K562 (cell line): ENCODE data around the gene DUSP5. TPM values are rescaled to one million over a fixed set of nuclear protein-coding genes. Genes with fewer than 3 reads are reported as not detected.

Experiments used
- ATAC-seq: fragments of 200-7000 bp; cut with Tn5 transposase; 3 replicates; pipeline ENCODE4 v1.9.1; 2020; ENCODE audit warnings: moderate library complexity
- BruUV-seq: library from RNA; stranded (reverse); fragments of 400-500 nt; replicated peaks from 2 replicates; lab custom pipeline; 2021; lab: Mats Ljungman, UMichigan
- CTCF ChIA-PET: fragments of 300-600 bp; formaldehyde crosslinking; extraction: SDS; loops from one replicate; lab custom pipeline; 2021; ENCODE audit warnings: low intra/inter-chr PET ratio; lab: Yijun Ruan, JAX
- POLR2A ChIA-PET: fragments of 300-600, 350-650 bp; sonication (Branson Sonifier 250); formaldehyde crosslinking; extraction: SDS; loops from one replicate; lab custom pipeline; 2021; ENCODE audit warnings: antibody characterized with exemption, inconsistent platforms; lab: Yijun Ruan, JAX
- DNase-seq, 4 experiments: peaks; one replicate each; pipeline versions ENCODE4 v3.0.0 to v3.0.0-alpha.2; 2011 to 2018; ENCODE audit warnings: low spot score in 3 of 4, mixed read lengths in 3 of 4; ENCODE audit errors: extremely low read depth in 1 of 4
- FAIRE-seq: peaks from 2 replicates; lab custom pipeline; 2011; peaks lifted over from hg19 to GRCh38; lab: Jason Lieb, UNC
- H2AFZ ChIP-seq: 2 replicates; pipeline ENCODE4 v1.6.0; 2011; ENCODE audit warnings: low read depth, low read length, control low read depth, inconsistent platforms
- H3K27ac ChIP-seq: fragments of 200-600 bp; 3 replicates; pipeline ENCODE4 v1.8.0; 2011; ENCODE audit warnings: low read depth, mild to moderate bottlenecking, control low read depth, inconsistent platforms, low read length, moderate library complexity, mixed read lengths; ENCODE audit errors: extremely low read depth
- H3K27me3 ChIP-seq, 2 experiments: fragments of 300-600 bp in 1 of 2; 2 replicates in 1 of 2; 3 replicates in 1 of 2; pipeline versions ENCODE4 v1.6.0 to v1.8.0; 2011; ENCODE audit warnings: inconsistent platforms in 2 of 2, low read length in 2 of 2, mild to moderate bottlenecking in 1 of 2, mixed read lengths in 1 of 2, moderate library complexity in 1 of 2; ENCODE audit not compliant: control insufficient read depth in 2 of 2, insufficient read depth in 2 of 2
- H3K36me3 ChIP-seq: fragments of 300-600 bp; 3 replicates; pipeline ENCODE4 v1.8.0; 2011; ENCODE audit warnings: mild to moderate bottlenecking, low read length, inconsistent platforms; ENCODE audit not compliant: control insufficient read depth, insufficient read depth
- H3K4me1 ChIP-seq, 2 experiments: fragments of 200-600 bp in 1 of 2; replicated peaks in 1 of 2; 2 replicates in 1 of 2; 3 replicates in 1 of 2; pipeline versions ENCODE4 v1.5.1 to v1.8.0; 2011; ENCODE audit warnings: inconsistent platforms in 2 of 2, low read length in 2 of 2, mild to moderate bottlenecking in 1 of 2, mixed read lengths in 1 of 2, moderate library complexity in 1 of 2; ENCODE audit not compliant: control insufficient read depth in 2 of 2, insufficient read depth in 2 of 2
- H3K4me2 ChIP-seq: 2 replicates; pipeline ENCODE4 v1.6.1; 2011; ENCODE audit warnings: low read length, control low read depth, inconsistent platforms, mixed read lengths; ENCODE audit not compliant: insufficient read depth
- H3K4me3 ChIP-seq: fragments of 200-600 bp; sonication (generic), shearing (Covaris generic); 2 replicates; pipeline ENCODE4 v1.5.1; 2016; ENCODE audit warnings: control low read depth, inconsistent platforms
- H3K79me2 ChIP-seq: fragments of 200-600 bp; 3 replicates; pipeline ENCODE4 v1.8.0; 2011; ENCODE audit warnings: low read length, inconsistent platforms; ENCODE audit not compliant: control insufficient read depth, insufficient read depth
- H3K9ac ChIP-seq, 2 experiments: 2 replicates each; pipeline versions ENCODE4 v1.6.0 to v1.6.1; 2011; ENCODE audit warnings: low read depth in 2 of 2, low read length in 2 of 2, control low read depth in 1 of 2, inconsistent platforms in 1 of 2, mild to moderate bottlenecking in 1 of 2, mixed read lengths in 1 of 2; ENCODE audit not compliant: insufficient read depth in 1 of 2
- H3K9me1 ChIP-seq: one replicate; pipeline ENCODE4 v1.6.0; 2011; ENCODE audit warnings: inconsistent platforms, mild to moderate bottlenecking, low read length, moderate library complexity; ENCODE audit not compliant: control insufficient read depth, insufficient read depth
- H3K9me3 ChIP-seq: replicated peaks from 2 replicates; pipeline ENCODE4 v1.5.1; 2011; ENCODE audit warnings: low read depth, low read length, inconsistent platforms; ENCODE audit not compliant: control insufficient read depth, insufficient read depth
- H4K20me1 ChIP-seq: replicated peaks from 2 replicates; pipeline ENCODE4 v1.6.1; 2011; ENCODE audit warnings: low read length, inconsistent platforms, mixed read lengths; ENCODE audit not compliant: control insufficient read depth, insufficient read depth
- BCLAF1 ChIP-seq, 2 experiments: fragments of 450-650 bp in 1 of 2; IDR thresholded peaks; 2 replicates each; pipeline ENCODE4 v1.6.1; 2011 to 2017; ENCODE audit warnings: low read depth in 2 of 2, antibody characterized with exemption in 1 of 2, borderline replicate concordance in 1 of 2, low read length in 1 of 2, mild to moderate bottlenecking in 1 of 2, mixed read lengths in 1 of 2; ENCODE audit not compliant: control insufficient read depth in 1 of 2
- COPS2 ChIP-seq: fragments of 450-650 bp; conservative IDR thresholded peaks from 2 replicates; pipeline ENCODE4 v1.6.1; 2016; ENCODE audit warnings: mild to moderate bottlenecking, moderate library complexity
- ERF ChIP-seq: fragments of 450-650 bp; formaldehyde crosslinking; IDR thresholded peaks from 2 replicates; pipeline ENCODE4 v1.4.0; 2020; ENCODE audit warnings: mild to moderate bottlenecking, mixed read lengths
- ESRRA ChIP-seq: fragments of 450-650 bp; IDR thresholded peaks from 2 replicates; pipeline ENCODE4 v1.6.1; 2014; ENCODE audit warnings: low read depth, mild to moderate bottlenecking, moderate library complexity, borderline replicate concordance
- KDM2B ChIP-seq: fragments of 250-450 bp; sonication (Bioruptor Pico); IDR thresholded peaks from 2 replicates; pipeline ENCODE4 v1.8.0; 2021; ENCODE audit warnings: mild to moderate bottlenecking, moderate library complexity
- MCM5 ChIP-seq: fragments of 450-650 bp; IDR thresholded peaks from 2 replicates; pipeline ENCODE4 v1.6.1; 2016; ENCODE audit warnings: low read depth
- MYC ChIP-seq, 2 experiments: fragments of 250-450 bp in 1 of 2; sonication (Bioruptor Pico) in 1 of 2; IDR thresholded peaks; 2 replicates each; pipeline versions ENCODE4 v1.5.1 to v1.6.1; 2012 to 2021; ENCODE audit warnings: low read depth in 2 of 2, borderline replicate concordance in 1 of 2, improper control_type of control experiment in 1 of 2, low read length in 1 of 2, mild to moderate bottlenecking in 1 of 2, moderate library complexity in 1 of 2
- PKNOX1 ChIP-seq: fragments of 450-650 bp; IDR thresholded peaks from 2 replicates; pipeline ENCODE4 v1.6.1; 2016
- SMARCC2 ChIP-seq: fragments of 450-650 bp; IDR thresholded peaks from 2 replicates; pipeline ENCODE4 v1.6.1; 2017; ENCODE audit warnings: antibody characterized with exemption, moderate library complexity, mild to moderate bottlenecking, low read depth
- TRIM24 ChIP-seq, 2 experiments: fragments of 450-650 bp; IDR thresholded peaks; 2 replicates each; pipeline ENCODE4 v1.6.1; 2016
- ZNF124 ChIP-seq: sonication (generic); formaldehyde crosslinking; IDR thresholded peaks from 2 replicates; pipeline ENCODE4 v1.8.1; 2022; ENCODE audit warnings: missing genetic modification reagents
- ZNF778 ChIP-seq: fragments of 450-650 bp; formaldehyde crosslinking; IDR thresholded peaks from 2 replicates; pipeline ENCODE4 v1.4.0; 2020; ENCODE audit warnings: mild to moderate bottlenecking, moderate library complexity
- WGBS: fragments of 100-300 bp; shearing (Covaris generic); methylation state at CpG from one replicate; pipeline ENCODE4 v1.1.6; 2016; ENCODE audit warnings: low coverage, mixed read lengths; ENCODE audit not compliant: insufficient coverage; ENCODE audit errors: missing lambda C conversion rate; 5-methylcytosine and 5-hydroxymethylcytosine counted together
- in situ Hi-C: fragments of 300-500 bp; cut with MboI; formaldehyde crosslinking; loops from 4 replicates; pipeline ENCODE4 v1.15.0; 2018; ENCODE audit warnings: inconsistent platforms, mixed read lengths
- intact Hi-C: fragments of 100-400 bp; cut with micrococcal nuclease; formaldehyde crosslinking; loops from 2 replicates; pipeline ENCODE4 v1.14.2; 2022
- polyA plus RNA-seq, 8 experiments: library from polyadenylated mRNA; depleted of rRNA in 4 of 8; stranded (reverse) in 5 of 8; unstranded in 3 of 8; fragments of >200 nt; fragmentation: Nextera tagmentation in 2 of 8; fragmentation: Illumina TruSeq in 1 of 8; extraction: Ambion mirVana in 2 of 8; extraction: Trizol in 1 of 8; gene quantifications; 2 replicates each; pipeline versions ENCODE4 v1.2.1 to v1.2.3, GENCODE V29; 2011 to 2014; ENCODE audit warnings: inconsistent platforms in 1 of 8, missing spikeins in 1 of 8
- total RNA-seq, 7 experiments: library from RNA; depleted of rRNA in 6 of 7; stranded (reverse); fragments of >200 nt in 6 of 7; fragmentation: Illumina TruSeq in 2 of 7; extraction: Trizol in 2 of 7; gene quantifications; 2 replicates each; pipeline versions ENCODE4 v1.2.1 to v1.2.3, GENCODE V29; 2011 to 2021; ENCODE audit warnings: low replicate concordance in 1 of 7
- TF ChIP-seq, protein P1 (sequence below): fragments of 200-800 bp; sonication (Bioruptor generic); IDR thresholded peaks from 2 replicates; pipeline ENCODE4 v1.6.1; 2017; ENCODE audit warnings: missing genetic modification characterization, missing compliant biosample characterization
- TF ChIP-seq, protein P2 (sequence below): fragments of 450-650 bp; conservative IDR thresholded peaks from 2 replicates; pipeline ENCODE4 v1.6.1; 2016; ENCODE audit warnings: missing genetic modification characterization, low read depth, mild to moderate bottlenecking, control low read depth, missing compliant biosample characterization

The DUSP5 gene
- total and polyA plus RNA-seq, 9 of the 15 experiments (the other 6 are each of a cell fraction or from before 2014, with no cell fraction given) = 0.49 to 3.4 (median 2.0) TPM

DNA sequence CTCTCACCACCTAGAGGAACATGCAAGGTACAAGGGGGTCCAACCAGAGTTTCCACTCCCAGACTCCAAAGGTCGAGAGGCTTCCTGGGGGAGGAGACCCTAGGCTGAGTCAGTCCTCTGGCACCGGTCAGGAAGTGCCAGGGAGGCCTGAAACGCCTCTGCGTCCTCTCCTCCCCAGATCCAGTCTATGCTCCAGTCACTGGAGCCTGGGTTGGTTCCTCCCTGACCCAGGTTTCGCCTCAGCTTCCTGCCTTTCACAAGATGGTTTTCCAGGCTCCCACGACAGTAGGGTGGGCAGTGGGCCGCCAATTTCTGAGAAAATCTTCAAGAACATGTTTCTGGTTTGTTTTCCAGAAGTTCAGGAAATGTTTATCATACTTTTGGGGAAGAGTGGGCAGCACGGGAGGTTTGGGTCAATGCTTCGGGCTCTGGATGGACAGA, 30.0 kb downstream of the DUSP5 start:
- no peaks in the 10 kb centered on the region for H3K9me1 ChIP-seq
- no peak overlapping the region for H3K27ac ChIP-seq
- no peaks in the 10 kb centered on the region for H3K36me3 ChIP-seq
- H3K9me3 ChIP-seq = no peaks in the 10 kb centered on the region
- no peak overlapping the region for H3K4me2 ChIP-seq
- no peak overlapping the region for H3K4me3 ChIP-seq
- WGBS = 23% methylated on average over 6 of the region's 9 CpGs
- H3K4me1 ChIP-seq = peaks cover 0 to 6% of the 10 kb centered on the region in 2 experiments; a peak in 3 of 5 replicates
- FAIRE-seq (no peak), DNase-seq (no peak), ATAC-seq (no peak)
- no peak for TF ChIP-seq ZNF124 (CRISPR knock-in tag)
- no peak for TF ChIP-seq MYC (IDR thresholded peaks at IDR 0.05; ENCODE audit: low read depth, low read length)
- no peak for TF ChIP-seq MYC (CRISPR knock-in tag; IDR thresholded peaks at IDR 0.05; ENCODE audit: borderline replicate concordance, low read depth)
- TF ChIP-seq, protein P1, sequence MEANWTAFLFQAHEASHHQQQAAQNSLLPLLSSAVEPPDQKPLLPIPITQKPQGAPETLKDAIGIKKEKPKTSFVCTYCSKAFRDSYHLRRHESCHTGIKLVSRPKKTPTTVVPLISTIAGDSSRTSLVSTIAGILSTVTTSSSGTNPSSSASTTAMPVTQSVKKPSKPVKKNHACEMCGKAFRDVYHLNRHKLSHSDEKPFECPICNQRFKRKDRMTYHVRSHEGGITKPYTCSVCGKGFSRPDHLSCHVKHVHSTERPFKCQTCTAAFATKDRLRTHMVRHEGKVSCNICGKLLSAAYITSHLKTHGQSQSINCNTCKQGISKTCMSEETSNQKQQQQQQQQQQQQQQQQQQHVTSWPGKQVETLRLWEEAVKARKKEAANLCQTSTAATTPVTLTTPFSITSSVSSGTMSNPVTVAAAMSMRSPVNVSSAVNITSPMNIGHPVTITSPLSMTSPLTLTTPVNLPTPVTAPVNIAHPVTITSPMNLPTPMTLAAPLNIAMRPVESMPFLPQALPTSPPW (CRISPR knock-in tag) = no peak
- no peak for TF ChIP-seq KDM2B (CRISPR knock-in tag)
- TF ChIP-seq ZNF778 (CRISPR knock-in tag) = no peak
- no peak for TF ChIP-seq SMARCC2
- TF ChIP-seq PKNOX1 = no peak
- no peak for TF ChIP-seq ERF (CRISPR knock-in tag)
- no peak for TF ChIP-seq TRIM24 (IDR thresholded peaks at IDR 0.05)
- TF ChIP-seq, protein P2, sequence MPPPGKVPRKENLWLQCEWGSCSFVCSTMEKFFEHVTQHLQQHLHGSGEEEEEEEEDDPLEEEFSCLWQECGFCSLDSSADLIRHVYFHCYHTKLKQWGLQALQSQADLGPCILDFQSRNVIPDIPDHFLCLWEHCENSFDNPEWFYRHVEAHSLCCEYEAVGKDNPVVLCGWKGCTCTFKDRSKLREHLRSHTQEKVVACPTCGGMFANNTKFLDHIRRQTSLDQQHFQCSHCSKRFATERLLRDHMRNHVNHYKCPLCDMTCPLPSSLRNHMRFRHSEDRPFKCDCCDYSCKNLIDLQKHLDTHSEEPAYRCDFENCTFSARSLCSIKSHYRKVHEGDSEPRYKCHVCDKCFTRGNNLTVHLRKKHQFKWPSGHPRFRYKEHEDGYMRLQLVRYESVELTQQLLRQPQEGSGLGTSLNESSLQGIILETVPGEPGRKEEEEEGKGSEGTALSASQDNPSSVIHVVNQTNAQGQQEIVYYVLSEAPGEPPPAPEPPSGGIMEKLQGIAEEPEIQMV = no peak
- TF ChIP-seq MCM5 = no peak
- no peak for TF ChIP-seq COPS2
- TF ChIP-seq ESRRA = no peak
- TF ChIP-seq BCLAF1 (IDR thresholded peaks at IDR 0.05; ENCODE audit: borderline replicate concordance in 1 of 2, control insufficient read depth in 1 of 2, low read depth in 2 of 2, low read length in 1 of 2) = no peak
- BruUV-seq = no TSS peak
- H3K9ac ChIP-seq = 0 out of 4 replicates have a peak overlapping the region, but pooled peaks of 1 of the 2 experiments have one; percentile 36
- peaks cover 0 to 4% of the 10 kb centered on the region in 2 experiments; a peak in 2 of 5 replicates for H3K27me3 ChIP-seq
- H4K20me1 ChIP-seq = no peaks in the 10 kb centered on the region
- POLR2A ChIA-PET = no interaction called here
- no peak overlapping the region for H2AFZ ChIP-seq
- CTCF ChIA-PET = no interaction called here
- intact Hi-C loops (no loop called here), in situ Hi-C loops (loop anchor here (25.0 kb wide), 1 partner anchor 390 kb away; no protein-coding TSS in a partner anchor)
- no peaks in the 10 kb centered on the region for H3K79me2 ChIP-seq
